SU-DHL-6 (cell line): ENCODE measurements around the gene SRI.

Experiments used
- H2AFZ ChIP-seq: fragments of 200-600 bp; sonication (generic); 2 replicates; pipeline ENCODE4 v1.6.1; 2014; ENCODE audit warnings: low read depth, mild to moderate bottlenecking, moderate library complexity, mixed read lengths, antibody characterized with exemption, low read length; ENCODE audit not compliant: severe bottlenecking
- H3F3A ChIP-seq: fragments of 200-600 bp; shearing (Covaris generic); 2 replicates; pipeline ENCODE4 v1.6.0; 2016; ENCODE audit warnings: antibody characterized with exemption, mild to moderate bottlenecking; ENCODE audit not compliant: insufficient read depth
- H3K27ac ChIP-seq: fragments of 200-600 bp; sonication (generic); 2 replicates; pipeline ENCODE4 v1.5.1; 2016; ENCODE audit warnings: low read depth, mild to moderate bottlenecking, low read length, moderate library complexity, mixed read lengths
- H3K27me3 ChIP-seq: fragments of 200-600 bp; sonication (generic), shearing (Covaris generic); 2 replicates; pipeline ENCODE4 v1.6.0; 2014; ENCODE audit warnings: mild to moderate bottlenecking, low read length
- H3K36me3 ChIP-seq: fragments of 200-600 bp; sonication (generic); 2 replicates; pipeline ENCODE4 v1.6.1; 2014; ENCODE audit warnings: mild to moderate bottlenecking, low read length, mixed read lengths
- H3K4me2 ChIP-seq: fragments of 300-600, 200-600 bp; shearing (Covaris generic), sonication (generic); 2 replicates; pipeline ENCODE4 v1.6.0; 2014; ENCODE audit warnings: low read length, low read depth, mild to moderate bottlenecking; ENCODE audit not compliant: poor library complexity, severe bottlenecking
- H3K4me3 ChIP-seq: fragments of 200-600 bp; sonication (generic); 2 replicates; pipeline ENCODE4 v1.5.1; 2014; ENCODE audit warnings: antibody characterized with exemption, low read length, mild to moderate bottlenecking, mixed read lengths; ENCODE audit not compliant: insufficient read depth, poor library complexity, severe bottlenecking
- H3K79me2 ChIP-seq: fragments of 200-600 bp; sonication (generic); 2 replicates; pipeline ENCODE4 v1.6.1; 2014; ENCODE audit warnings: mild to moderate bottlenecking, low read length, moderate library complexity; ENCODE audit not compliant: insufficient read depth
- H3K9ac ChIP-seq: fragments of 200-600 bp; sonication (generic); 2 replicates; pipeline ENCODE4 v1.7.0; 2014; ENCODE audit warnings: mild to moderate bottlenecking, low read length
- H3K9me2 ChIP-seq: fragments of 200-600 bp; sonication (generic); replicated peaks from 2 replicates; pipeline ENCODE4 v1.6.1; 2014; ENCODE audit warnings: low read length; ENCODE audit not compliant: insufficient read depth
- H3K9me3 ChIP-seq: fragments of 200-600 bp; sonication (generic); 2 replicates; pipeline ENCODE4 v1.6.1; 2014; ENCODE audit warnings: low read length, mixed read lengths; ENCODE audit not compliant: insufficient read depth
- H4K20me1 ChIP-seq: fragments of 200-600 bp; sonication (generic); 2 replicates; pipeline ENCODE4 v1.6.1; 2014; ENCODE audit warnings: low read depth, mild to moderate bottlenecking, antibody characterized with exemption, low read length, moderate library complexity, mixed read lengths
- EZH2phosphoT487 ChIP-seq: fragments of 200-600 bp; sonication (generic), shearing (Covaris generic); conservative IDR thresholded peaks from 2 replicates; pipeline ENCODE4 v1.6.1; 2018; ENCODE audit warnings: mild to moderate bottlenecking, antibody characterized with exemption, low read length, moderate library complexity, mixed read lengths
- TF ChIP-seq, protein P1 (sequence below): fragments of 200-600 bp; sonication (generic); IDR thresholded peaks from one replicate; pipeline ENCODE4 v1.5.1; 2017; ENCODE audit warnings: antibody characterized with exemption, mild to moderate bottlenecking, low read length, moderate library complexity; ENCODE audit not compliant: insufficient read depth, poor library complexity, severe bottlenecking

The SRI gene

DNA sequence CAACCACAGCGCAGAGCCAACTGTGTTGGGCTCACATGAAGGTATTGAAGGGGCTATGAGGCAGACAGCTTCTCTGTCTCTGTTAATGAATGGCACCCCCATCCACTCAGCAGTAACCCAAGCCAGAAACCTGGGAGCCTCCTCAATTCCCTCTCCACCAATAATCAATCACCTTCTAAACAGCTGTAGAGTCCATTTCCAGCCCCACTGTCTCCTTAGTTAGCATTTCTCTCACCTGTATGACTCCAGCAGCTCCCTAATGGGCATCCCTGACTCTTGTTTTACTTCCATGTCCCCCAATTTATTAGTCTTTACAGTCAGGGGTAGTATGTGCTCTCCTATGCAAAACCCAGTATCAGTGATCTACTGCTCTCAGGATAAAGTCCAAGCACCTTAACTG is 6.9 kb downstream of the SRI start:
- Histone ChIP-seq H3K27ac (no peak overlapping the region), H2AFZ (no peak overlapping the region), H3K4me2 (no peak overlapping the region), H3K9me2 (no peaks in the 10 kb centered on the region), H3K9me3 (no peaks in the 10 kb centered on the region), H3K79me2 (peaks cover 39% of the 10 kb centered on the region), H3K27me3 (no peaks in the 10 kb centered on the region), H4K20me1 (peaks cover 5% of the 10 kb centered on the region), H3K4me3 (no peak overlapping the region), H3F3A (peaks cover 3% of the 10 kb centered on the region; the same call in 1 of the 2 replicates), H3K36me3 (peaks cover 63% of the 10 kb centered on the region), H3K9ac (no peak overlapping the region)
- TF ChIP-seq EZH2phosphoT487, result no peak
- TF ChIP-seq, protein P1, sequence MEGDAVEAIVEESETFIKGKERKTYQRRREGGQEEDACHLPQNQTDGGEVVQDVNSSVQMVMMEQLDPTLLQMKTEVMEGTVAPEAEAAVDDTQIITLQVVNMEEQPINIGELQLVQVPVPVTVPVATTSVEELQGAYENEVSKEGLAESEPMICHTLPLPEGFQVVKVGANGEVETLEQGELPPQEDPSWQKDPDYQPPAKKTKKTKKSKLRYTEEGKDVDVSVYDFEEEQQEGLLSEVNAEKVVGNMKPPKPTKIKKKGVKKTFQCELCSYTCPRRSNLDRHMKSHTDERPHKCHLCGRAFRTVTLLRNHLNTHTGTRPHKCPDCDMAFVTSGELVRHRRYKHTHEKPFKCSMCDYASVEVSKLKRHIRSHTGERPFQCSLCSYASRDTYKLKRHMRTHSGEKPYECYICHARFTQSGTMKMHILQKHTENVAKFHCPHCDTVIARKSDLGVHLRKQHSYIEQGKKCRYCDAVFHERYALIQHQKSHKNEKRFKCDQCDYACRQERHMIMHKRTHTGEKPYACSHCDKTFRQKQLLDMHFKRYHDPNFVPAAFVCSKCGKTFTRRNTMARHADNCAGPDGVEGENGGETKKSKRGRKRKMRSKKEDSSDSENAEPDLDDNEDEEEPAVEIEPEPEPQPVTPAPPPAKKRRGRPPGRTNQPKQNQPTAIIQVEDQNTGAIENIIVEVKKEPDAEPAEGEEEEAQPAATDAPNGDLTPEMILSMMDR, result no peak

DNA sequence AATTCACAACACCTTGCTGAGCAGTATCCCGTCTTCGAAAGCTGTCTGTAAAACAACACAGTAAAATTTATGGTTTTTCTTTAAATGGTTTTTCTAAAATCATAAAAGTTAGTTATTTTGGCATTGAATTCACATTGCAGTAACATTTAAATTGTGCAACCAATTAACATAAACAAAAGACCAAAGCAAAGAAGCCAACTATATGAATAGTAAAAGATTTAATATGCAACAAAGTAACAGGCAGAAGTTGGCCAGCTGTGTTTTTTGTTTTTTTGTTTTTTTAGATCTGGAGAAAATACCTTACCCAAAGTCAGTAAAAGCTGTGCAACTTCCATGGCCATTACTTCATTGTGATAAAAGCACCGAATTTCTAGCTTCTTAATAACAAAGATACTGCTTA is 11.3 kb downstream of the SRI start:
- Histone ChIP-seq H3K4me3 (no peak overlapping the region), H3K36me3 (peaks cover 69% of the 10 kb centered on the region)
- TF ChIP-seq EZH2phosphoT487, result no peak
- TF ChIP-seq, protein P1, result no peak

DNA sequence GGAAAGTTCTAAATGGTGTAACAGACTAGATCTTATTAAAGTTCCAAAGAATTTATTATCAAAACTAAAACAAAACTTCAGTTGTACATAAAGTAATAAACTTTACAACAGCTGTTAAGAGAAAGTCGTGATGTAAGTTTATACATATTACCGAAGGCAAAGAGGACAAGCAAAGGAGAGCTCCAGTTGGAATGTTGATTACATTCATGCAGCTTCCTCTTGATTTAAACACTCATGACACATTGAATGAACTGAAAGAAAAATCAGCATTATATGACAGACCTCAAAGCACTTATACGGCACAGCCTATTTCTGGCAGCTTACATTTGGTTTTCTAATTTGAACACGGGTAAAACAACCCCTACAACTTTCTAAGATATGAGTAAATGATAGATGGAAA is 13.6 kb downstream of the SRI start:
- Histone ChIP-seq H3K9ac (no peak overlapping the region), H3K4me2 (no peak overlapping the region), H3K9me3 (no peaks in the 10 kb centered on the region), H4K20me1 (peaks cover 5% of the 10 kb centered on the region; the same call in 1 of the 2 replicates), H3K4me3 (no peak overlapping the region), H2AFZ (no peak overlapping the region), H3K79me2 (no peaks in the 10 kb centered on the region), H3K27me3 (no peaks in the 10 kb centered on the region), H3K9me2 (no peaks in the 10 kb centered on the region), H3K36me3 (peaks cover 60% of the 10 kb centered on the region), H3K27ac (no peak overlapping the region), H3F3A (peaks cover 7% of the 10 kb centered on the region; the same call in 1 of the 2 replicates)
- TF ChIP-seq EZH2phosphoT487, result no peak
- TF ChIP-seq, protein P1, result no peak

More for the DNA sequence above, 11.3 kb downstream of the SRI start:
- Histone ChIP-seq H3K4me2 (no peak overlapping the region), H4K20me1 (peaks cover 5% of the 10 kb centered on the region; the same call in 1 of the 2 replicates), H3K9me3 (no peaks in the 10 kb centered on the region), H3K79me2 (peaks cover 5% of the 10 kb centered on the region; the same call in 1 of the 2 replicates), H3K9me2 (no peaks in the 10 kb centered on the region), H2AFZ (no peak overlapping the region), H3K27ac (no peak overlapping the region), H3K27me3 (no peaks in the 10 kb centered on the region), H3F3A (no peaks in the 10 kb centered on the region), H3K9ac (no peak overlapping the region)
